ENCODE data around the gene GCC1. TPM values are rescaled to one million over a fixed set of nuclear protein-coding genes. Genes with fewer than 3 reads are reported as not detected.
A peak's percentile ranks its signal among the peaks of the same experiment; 100 is the strongest.

Gene GCC1
- 10 to 100 TPM; 14.1 to 15.0 TPM for total RNA-seq

- Mint-ChIP-seq H3K4me3 (peak within 1 kb of the TSS; percentile 88), H3K4me1 (ENCODE audit: low read depth) (peaks cover 69% of the 10 kb centered on the region), H3K9me3 (no peaks in the 10 kb centered on the region), H3K36me3 (peaks cover 22% of the 10 kb centered on the region), H3K27me3 (no peaks in the 10 kb centered on the region), H3K27ac (peak within 1 kb of the TSS; percentile 64)
- intact Hi-C loops (cut with micrococcal nuclease), result loop anchor here (1.0 to 10.0 kb wide), 5 partner anchors 66 to 620 kb away; partner anchors contain the start of gene GRM8
- CTCF ChIA-PET, result interaction anchor here (0.7 to 1.1 kb wide), 3 partner anchors 28 to 550 kb away, joined by 3 to 4 read pairs (median 3); no protein-coding TSS in a partner anchor
- POLR2A ChIA-PET, result interaction anchor here (0.9 to 1.2 kb wide), 4 partner anchors 16 to 193 kb away, joined by 3 to 8 read pairs (median 4); partner anchors contain the start of genes SND1 and ZNF800
- peak; percentile 96 for DNase-seq
Observed at GRCh38 chr7:127585044-127585953, at the start of gene GCC1. TSS of gene GCC1 (minus strand) at chr7:127585596. CDS start at chr7:127585182, 414 bp downstream.

DNA sequence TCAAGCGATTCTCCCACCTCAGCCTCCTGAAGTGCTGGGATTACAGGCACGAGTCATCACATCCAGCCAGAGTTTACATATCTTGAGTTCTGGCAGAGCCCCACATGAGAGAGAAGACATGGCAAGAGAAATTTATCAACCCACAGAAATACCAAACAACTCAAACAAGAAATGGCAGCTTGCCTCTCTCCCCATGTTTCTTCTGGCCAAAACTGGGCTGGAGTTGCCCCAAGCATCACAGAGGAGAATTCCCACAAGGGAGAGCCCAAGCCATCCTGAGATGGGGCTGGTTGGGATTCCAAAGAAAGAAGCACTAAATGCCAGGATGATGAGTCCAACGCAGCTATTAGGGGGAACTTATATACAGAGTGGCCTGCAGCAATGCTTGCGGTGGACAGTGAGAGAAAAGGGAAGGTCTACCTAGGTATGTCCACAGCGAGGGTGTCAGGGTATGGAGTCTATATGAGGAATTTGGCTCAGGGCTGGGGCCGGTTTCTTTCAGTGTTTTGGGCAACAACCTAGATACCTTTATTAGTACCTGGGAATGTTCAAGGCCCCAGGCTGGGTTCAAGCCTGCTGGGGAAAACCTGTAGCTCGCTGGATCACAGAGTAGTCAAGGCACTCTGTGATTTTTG is 47.0 kb upstream of the GCC1 start:
- ChIA-PET CTCF (no interaction called here), POLR2A (no interaction called here)
- peaks cover 2% of the 10 kb centered on the region for H3K4me1 Mint-ChIP-seq (ENCODE audit: low read depth)

DNA sequence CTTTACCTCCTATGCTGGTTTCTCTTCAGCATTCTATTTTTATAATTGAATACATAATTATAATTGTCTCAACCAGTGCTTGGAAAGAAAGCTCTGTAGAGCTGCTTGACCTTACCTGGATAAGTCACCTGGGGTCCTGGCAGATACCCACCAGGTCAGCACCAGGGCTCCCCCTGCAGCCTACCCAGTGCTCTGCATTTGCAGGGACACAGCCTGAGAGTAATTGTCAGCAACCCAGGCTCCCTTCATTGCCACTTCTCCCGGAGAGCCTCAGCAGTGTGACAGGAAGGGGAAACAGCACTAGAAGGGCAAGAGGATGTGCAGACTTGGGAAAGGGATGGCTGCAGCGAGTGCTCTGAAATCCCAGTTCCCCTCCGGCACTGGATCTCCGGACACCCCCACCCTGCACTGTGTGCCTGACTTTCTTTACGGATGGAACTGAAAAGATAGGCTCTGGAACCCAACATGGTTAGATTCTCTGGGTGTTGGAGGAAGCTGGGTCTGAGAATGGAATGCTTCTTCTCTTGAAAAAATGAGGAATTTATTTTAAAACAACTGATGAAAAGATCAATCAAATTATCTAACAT is 44.0 kb upstream of the GCC1 start:
- ChIA-PET CTCF (interaction anchor here (0.6 to 1.0 kb wide), 4 partner anchors 13 to 475 kb away, joined by 3 to 4 read pairs (median 3); no protein-coding TSS in a partner anchor), POLR2A (no interaction called here)
- Mint-ChIP-seq H3K4me1 (ENCODE audit: low read depth) (no peaks in the 10 kb centered on the region), H3K27me3 (peaks cover 12% of the 10 kb centered on the region), H3K27ac (no peak overlapping the region), H3K4me3 (no peak overlapping the region), H3K9me3 (no peaks in the 10 kb centered on the region), H3K36me3 (no peaks in the 10 kb centered on the region)
- DNase-seq, result peak; percentile 57
- intact Hi-C loops (cut with micrococcal nuclease), result no loop called here

More for the DNA sequence above, 47.0 kb upstream of the GCC1 start:
- Mint-ChIP-seq H3K36me3 (no peaks in the 10 kb centered on the region), H3K9me3 (no peaks in the 10 kb centered on the region), H3K4me3 (no peak overlapping the region), H3K27ac (no peak overlapping the region), H3K27me3 (peaks cover 15% of the 10 kb centered on the region)
- DNase-seq, result no peak
- intact Hi-C loops (cut with micrococcal nuclease), result no loop called here

- CTCF ChIA-PET, result interaction anchor here (0.7 to 1.1 kb wide), 3 partner anchors 12 to 476 kb away, joined by 3 to 4 read pairs (median 3); no protein-coding TSS in a partner anchor
- intact Hi-C loops (cut with micrococcal nuclease), result no loop called here
- Mint-ChIP-seq H3K36me3 (no peaks in the 10 kb centered on the region), H3K4me1 (ENCODE audit: low read depth) (no peaks in the 10 kb centered on the region), H3K9me3 (no peaks in the 10 kb centered on the region), H3K4me3 (no peak overlapping the region), H3K27ac (no peak overlapping the region), H3K27me3 (peaks cover 14% of the 10 kb centered on the region)
- no peak for DNase-seq
- POLR2A ChIA-PET, result no interaction called here
Observed at GRCh38 chr7:127628445-127628844, 43.0 kb upstream of the GCC1 start.

- Mint-ChIP-seq H3K36me3 (no peaks in the 10 kb centered on the region), H3K27ac (no peak overlapping the region), H3K27me3 (peaks cover 25% of the 10 kb centered on the region), H3K4me3 (no peak overlapping the region), H3K9me3 (no peaks in the 10 kb centered on the region), H3K4me1 (ENCODE audit: low read depth) (peaks cover 6% of the 10 kb centered on the region)
- DNase-seq, result no peak
- ChIA-PET POLR2A (no interaction called here), CTCF (no interaction called here)
- intact Hi-C loops (cut with micrococcal nuclease), result no loop called here
Observed at GRCh38 chr7:127625331-127625730, 39.9 kb upstream of the GCC1 start.

DNA sequence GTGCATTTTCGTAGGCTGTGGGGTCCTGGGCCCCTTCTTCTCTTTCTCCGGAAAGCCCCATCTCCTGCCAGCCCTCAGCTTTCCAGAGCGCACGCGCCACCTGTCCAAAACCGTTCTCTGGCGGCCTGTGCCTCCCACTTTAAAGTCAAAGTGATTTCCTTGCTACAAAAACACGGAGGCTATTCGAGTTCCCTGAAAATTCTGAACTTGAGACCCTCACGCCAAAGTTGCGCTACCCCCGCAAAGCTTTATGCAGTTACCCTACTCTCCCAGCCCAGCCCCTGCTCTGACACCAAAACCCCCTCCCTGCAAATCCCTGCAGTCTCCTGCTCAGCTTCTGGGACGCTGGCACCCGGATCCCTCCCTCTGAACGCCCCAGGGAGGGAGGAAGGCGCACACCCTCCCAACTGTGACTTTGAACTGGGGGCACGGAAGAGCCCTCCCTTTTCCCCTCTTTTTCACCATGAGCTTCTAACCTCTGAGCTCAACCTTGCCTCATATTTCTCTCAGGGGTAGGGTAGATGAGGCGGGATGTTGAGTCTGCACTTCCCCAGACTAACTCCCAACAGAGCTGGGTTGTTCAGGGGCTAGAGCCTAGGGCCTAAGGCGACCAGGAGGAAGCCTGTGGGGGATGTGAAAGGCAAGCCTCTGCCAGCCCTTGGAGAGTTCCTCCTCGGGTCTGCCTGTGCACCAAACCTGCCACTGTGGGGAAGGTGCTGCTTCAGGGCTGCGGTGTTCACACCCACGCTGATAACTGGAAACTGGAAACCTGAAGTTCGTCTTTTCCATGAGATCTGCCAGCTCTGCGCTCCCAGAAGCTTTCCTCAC is 35.2 kb upstream of the GCC1 start:
- no peaks in the 10 kb centered on the region for H3K9me3 Mint-ChIP-seq
- intact Hi-C loops (cut with micrococcal nuclease), result no loop called here
- H3K4me1 Mint-ChIP-seq (ENCODE audit: low read depth), result peaks cover 6% of the 10 kb centered on the region
- peaks cover 46% of the 10 kb centered on the region for H3K27me3 Mint-ChIP-seq
- CTCF ChIA-PET, result no interaction called here
- POLR2A ChIA-PET, result no interaction called here
- no peak for DNase-seq
- no peak overlapping the region for H3K4me3 Mint-ChIP-seq
- no peak overlapping the region for H3K27ac Mint-ChIP-seq
- no peaks in the 10 kb centered on the region for H3K36me3 Mint-ChIP-seq

DNA sequence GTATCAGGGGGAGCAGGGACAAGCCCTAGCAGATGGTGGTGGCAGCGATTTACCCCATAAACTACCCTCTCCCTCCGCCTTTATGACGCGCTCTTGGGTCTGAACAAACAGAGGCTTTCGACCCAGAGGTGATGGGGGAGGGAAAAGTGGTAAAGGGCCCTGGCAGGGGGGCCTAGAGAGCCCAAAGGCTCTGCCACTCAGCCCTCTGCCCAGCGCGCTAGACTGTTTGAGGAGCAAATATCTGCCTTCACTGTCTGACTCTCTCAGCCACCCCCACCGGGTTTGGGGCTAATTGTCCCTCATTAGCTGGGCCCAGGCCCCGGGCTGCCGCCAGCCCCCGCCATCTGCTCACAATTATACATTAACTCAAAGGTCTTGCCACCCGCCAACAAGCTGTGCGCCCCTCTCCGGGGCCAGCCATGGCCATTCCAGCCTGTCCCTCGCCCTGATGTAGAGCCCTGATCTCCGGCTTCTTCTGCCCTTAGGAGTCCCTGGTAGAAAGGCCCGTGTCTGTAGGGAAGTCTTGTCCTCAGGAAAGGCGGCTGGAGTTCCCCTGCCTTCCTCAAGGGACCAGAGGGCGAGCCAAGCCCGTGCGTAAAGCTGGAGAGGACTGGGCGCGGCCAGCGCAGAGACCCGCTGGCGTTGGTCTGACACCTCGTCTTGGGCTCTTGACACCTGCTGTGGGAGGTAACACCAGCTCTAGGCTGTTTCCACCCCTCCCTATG is 34.4 kb upstream of the GCC1 start:
- Mint-ChIP-seq H3K27me3 (peaks cover 48% of the 10 kb centered on the region), H3K4me3 (no peak overlapping the region), H3K4me1 (ENCODE audit: low read depth) (peaks cover 6% of the 10 kb centered on the region), H3K27ac (no peak overlapping the region), H3K36me3 (no peaks in the 10 kb centered on the region), H3K9me3 (no peaks in the 10 kb centered on the region)
- ChIA-PET POLR2A (no interaction called here), CTCF (no interaction called here)
- DNase-seq, result no peak
- intact Hi-C loops (cut with micrococcal nuclease), result no loop called here

DNA sequence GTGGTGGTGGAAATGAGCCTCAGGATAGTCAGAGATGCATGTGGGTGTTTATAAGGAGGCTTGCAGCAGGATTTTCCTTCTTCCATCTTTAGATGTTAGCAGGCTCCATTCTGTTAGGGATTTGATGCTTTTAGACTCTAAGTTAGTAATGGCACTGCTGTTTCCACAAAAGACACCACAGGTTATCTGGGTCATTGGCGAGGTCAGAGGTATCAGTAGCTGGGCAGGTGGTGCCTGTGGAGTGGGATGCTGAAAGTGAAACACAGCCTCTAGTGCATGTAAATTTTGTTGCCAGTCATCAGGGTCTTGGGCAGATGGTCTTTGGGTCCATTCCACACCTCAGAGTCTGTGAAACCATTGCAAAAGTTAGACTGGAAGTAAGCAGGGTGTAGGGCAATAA is 33.4 kb upstream of the GCC1 start:
- ChIA-PET CTCF (no interaction called here), POLR2A (no interaction called here)
- Mint-ChIP-seq H3K4me1 (ENCODE audit: low read depth) (peaks cover 6% of the 10 kb centered on the region), H3K27me3 (peaks cover 42% of the 10 kb centered on the region), H3K9me3 (no peaks in the 10 kb centered on the region), H3K27ac (no peak overlapping the region), H3K4me3 (no peak overlapping the region), H3K36me3 (no peaks in the 10 kb centered on the region)
- no peak for DNase-seq
- intact Hi-C loops (cut with micrococcal nuclease), result no loop called here

- Mint-ChIP-seq H3K9me3 (no peaks in the 10 kb centered on the region), H3K4me3 (no peak within 1 kb of the TSS), H3K36me3 (no peaks in the 10 kb centered on the region), H3K27me3 (peaks cover 48% of the 10 kb centered on the region), H3K27ac (no peak within 1 kb of the TSS), H3K4me1 (ENCODE audit: low read depth) (peaks cover 6% of the 10 kb centered on the region)
- DNase-seq, result no peak
- intact Hi-C loops (cut with micrococcal nuclease), result no loop called here
- POLR2A ChIA-PET, result no interaction called here
- CTCF ChIA-PET, result interaction anchor here (1.0 kb wide), 1 partner anchor 90 kb away, joined by 3 read pairs; no protein-coding TSS in a partner anchor
Observed at GRCh38 chr7:127618042-127618441, 32.6 kb upstream of the GCC1 start, which contains the start of gene PAX4. TSS of gene PAX4 (minus strand) at chr7:127618142. CDS start at chr7:127615928, 2,214 bp downstream.

DNA sequence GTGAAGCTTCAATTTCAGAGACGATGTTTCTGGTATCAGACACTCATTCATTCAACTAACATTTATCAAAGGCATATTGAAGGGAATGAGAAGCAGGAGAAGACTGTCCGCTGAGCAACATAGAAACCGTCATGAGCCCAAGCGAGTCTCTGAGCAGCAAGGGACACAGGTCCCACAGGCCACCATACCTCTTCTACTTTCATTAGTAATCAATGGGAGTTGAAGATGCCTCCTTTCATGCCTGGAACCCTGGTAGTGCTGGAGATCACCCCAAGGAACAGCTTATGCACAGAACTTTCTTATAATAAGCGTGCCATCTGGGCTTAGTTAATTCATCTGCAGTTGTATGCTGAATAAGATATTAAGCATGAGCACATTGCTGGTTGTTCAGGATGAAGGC is 31.3 kb upstream of the GCC1 start:
- intact Hi-C loops (cut with micrococcal nuclease), result no loop called here
- POLR2A ChIA-PET, result no interaction called here
- peaks cover 51% of the 10 kb centered on the region for H3K27me3 Mint-ChIP-seq
- CTCF ChIA-PET, result interaction anchor here (1.0 kb wide), 1 partner anchor 12 kb away, joined by 4 read pairs; no protein-coding TSS in a partner anchor
- no peak for DNase-seq
- H3K4me1 Mint-ChIP-seq (ENCODE audit: low read depth), result peaks cover 6% of the 10 kb centered on the region
- H3K27ac Mint-ChIP-seq, result no peak overlapping the region
- no peak overlapping the region for H3K4me3 Mint-ChIP-seq
- no peaks in the 10 kb centered on the region for H3K36me3 Mint-ChIP-seq
- H3K9me3 Mint-ChIP-seq, result no peaks in the 10 kb centered on the region

DNA sequence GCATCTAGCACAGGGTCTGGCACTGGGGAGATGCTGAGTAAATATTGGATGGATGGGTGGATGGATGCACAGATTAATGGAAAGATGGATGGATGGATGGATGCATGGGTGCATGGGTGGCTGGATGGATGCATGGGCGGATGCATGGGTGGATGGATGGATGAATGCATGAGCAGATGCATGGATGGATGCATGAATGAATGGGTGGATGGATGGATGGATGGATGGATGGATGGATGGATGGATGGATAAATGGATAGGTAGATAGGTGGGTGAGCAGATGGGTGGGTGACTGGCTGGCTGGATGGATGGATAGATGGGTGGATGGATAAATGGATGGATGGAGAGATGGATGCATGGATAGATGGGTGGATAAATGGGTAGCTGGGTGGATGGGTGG is 26.9 kb upstream of the GCC1 start:
- H3K9me3 Mint-ChIP-seq, result peaks cover 3% of the 10 kb centered on the region
- intact Hi-C loops (cut with micrococcal nuclease), result no loop called here

More for the DNA sequence above, 26.9 kb upstream of the GCC1 start:
- Mint-ChIP-seq H3K27me3 (peaks cover 19% of the 10 kb centered on the region), H3K36me3 (no peaks in the 10 kb centered on the region), H3K4me1 (ENCODE audit: low read depth) (no peaks in the 10 kb centered on the region), H3K27ac (no peak overlapping the region), H3K4me3 (no peak overlapping the region)
- ChIA-PET CTCF (no interaction called here), POLR2A (no interaction called here)
- no peak for DNase-seq

Data from activated CD4-positive, alpha-beta memory T cell treated with anti-CD3 and anti-CD28 coated beads for 36 hours (primary cell).